Erythroblast (primary cell): ENCODE data around the gene ST3GAL6.

ENCODE experiments used
- GATA1 ChIP-seq: IDR thresholded peaks from 2 replicates; pipeline ENCODE4 v1.6.1; 2011; ENCODE audit warnings: low read depth, mild to moderate bottlenecking, control low read depth, low read length, moderate library complexity
- POLR2A ChIP-seq: IDR thresholded peaks from 2 replicates; pipeline ENCODE4 v1.6.1; 2011; ENCODE audit warnings: mild to moderate bottlenecking, low read length

DNA sequence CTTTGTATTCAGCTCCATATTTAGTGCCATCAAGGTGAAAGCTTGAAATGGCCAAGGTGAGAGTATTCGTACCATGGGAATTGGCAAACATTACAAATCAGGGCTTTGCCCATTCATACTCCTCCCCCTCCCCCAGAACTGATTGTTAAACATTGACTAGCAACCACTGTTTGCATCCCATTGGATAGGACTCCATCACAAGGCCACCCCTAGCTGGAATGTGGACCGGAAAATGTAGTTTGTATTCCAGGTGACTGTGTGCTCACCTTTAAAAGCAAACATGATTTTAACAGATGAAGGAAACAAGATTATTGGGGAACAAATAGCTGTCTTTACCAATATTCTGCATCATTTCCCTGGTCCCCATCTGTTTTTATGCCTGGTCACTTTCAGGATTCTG lies 14.1 kb downstream of the ST3GAL6 start:
- TF ChIP-seq GATA1 (no peak), POLR2A (no peak)
